Measurements from ENCODE around the gene CFAP300. TPM values are rescaled to one million over a fixed set of nuclear protein-coding genes. Genes with fewer than 3 reads are reported as not detected.

The CFAP300 gene
- total and polyA plus RNA-seq, 8 donors: 4.9 to 12.1 (median 8.1) TPM

DNA sequence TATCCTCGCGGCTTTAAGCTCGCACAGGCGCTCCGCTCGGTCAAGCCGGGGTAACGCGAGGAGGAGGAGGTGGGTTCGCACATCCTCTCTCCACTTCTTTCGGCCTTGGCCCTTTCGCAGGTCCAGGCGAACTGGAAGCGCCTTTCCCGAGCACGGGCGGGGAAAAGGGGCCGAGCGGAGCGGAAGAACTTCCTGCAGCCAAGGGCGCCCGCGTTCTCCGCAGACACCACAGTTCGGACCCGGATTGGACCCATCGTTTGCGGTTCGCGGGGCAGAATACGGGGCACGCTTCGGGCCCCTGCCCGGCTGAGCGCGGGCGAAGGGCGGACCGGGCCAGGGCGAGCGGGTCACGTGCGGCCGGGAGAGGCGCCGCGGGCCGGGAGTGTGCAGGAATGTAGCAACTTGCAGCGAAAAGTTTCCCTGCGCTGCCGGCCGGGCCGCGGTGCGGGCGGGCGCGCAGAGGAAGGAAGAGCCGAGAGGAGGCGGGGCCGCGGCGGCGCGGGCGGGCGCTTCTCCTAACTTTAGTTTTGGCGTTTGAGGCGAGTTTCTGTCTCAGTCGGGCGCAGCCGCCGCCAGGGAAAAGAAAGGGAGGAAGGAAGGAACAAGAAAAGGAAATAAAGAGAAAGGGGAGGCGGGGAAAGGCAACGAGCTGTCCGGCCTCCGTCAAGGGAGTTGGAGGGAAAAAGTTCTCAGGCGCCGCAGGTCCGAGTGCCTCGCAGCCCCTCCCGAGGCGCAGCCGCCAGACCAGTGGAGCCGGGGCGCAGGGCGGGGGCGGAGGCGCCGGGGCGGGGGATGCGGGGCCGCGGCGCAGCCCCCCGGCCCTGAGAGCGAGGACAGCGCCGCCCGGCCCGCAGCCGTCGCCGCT is 62.9 kb downstream of the CFAP300 start, which contains the start of gene YAP1:
TSS of gene YAP1 (plus strand) at position 552 of the 865 bp plus-strand sequence. CDS start 402 bp downstream, outside the sequence.
- intact Hi-C loops (cut with DNase I): no loop called here
- no peaks in the 10 kb centered on the region for H3K9me3 ChIP-seq
- peaks cover 0 to 68% of the 10 kb centered on the region in 2 donors for H3K27me3 ChIP-seq
- H3K27ac ChIP-seq: peak within 1 kb of the TSS; percentile 94 to 98
- DNase-seq: peak; percentile 85 to 94 (median 94)
- no peaks in the 10 kb centered on the region for H3K36me3 ChIP-seq
- H3K4me1 ChIP-seq: peaks cover 9 to 23% of the 10 kb centered on the region in 2 donors
- peak within 1 kb of the TSS; percentile 59 to 63 for H3K4me3 ChIP-seq
- TF ChIP-seq, protein P1, sequence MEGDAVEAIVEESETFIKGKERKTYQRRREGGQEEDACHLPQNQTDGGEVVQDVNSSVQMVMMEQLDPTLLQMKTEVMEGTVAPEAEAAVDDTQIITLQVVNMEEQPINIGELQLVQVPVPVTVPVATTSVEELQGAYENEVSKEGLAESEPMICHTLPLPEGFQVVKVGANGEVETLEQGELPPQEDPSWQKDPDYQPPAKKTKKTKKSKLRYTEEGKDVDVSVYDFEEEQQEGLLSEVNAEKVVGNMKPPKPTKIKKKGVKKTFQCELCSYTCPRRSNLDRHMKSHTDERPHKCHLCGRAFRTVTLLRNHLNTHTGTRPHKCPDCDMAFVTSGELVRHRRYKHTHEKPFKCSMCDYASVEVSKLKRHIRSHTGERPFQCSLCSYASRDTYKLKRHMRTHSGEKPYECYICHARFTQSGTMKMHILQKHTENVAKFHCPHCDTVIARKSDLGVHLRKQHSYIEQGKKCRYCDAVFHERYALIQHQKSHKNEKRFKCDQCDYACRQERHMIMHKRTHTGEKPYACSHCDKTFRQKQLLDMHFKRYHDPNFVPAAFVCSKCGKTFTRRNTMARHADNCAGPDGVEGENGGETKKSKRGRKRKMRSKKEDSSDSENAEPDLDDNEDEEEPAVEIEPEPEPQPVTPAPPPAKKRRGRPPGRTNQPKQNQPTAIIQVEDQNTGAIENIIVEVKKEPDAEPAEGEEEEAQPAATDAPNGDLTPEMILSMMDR (IDR thresholded peaks at IDR 0.05): no peak
- ATAC-seq: peak; percentile 82

DNA sequence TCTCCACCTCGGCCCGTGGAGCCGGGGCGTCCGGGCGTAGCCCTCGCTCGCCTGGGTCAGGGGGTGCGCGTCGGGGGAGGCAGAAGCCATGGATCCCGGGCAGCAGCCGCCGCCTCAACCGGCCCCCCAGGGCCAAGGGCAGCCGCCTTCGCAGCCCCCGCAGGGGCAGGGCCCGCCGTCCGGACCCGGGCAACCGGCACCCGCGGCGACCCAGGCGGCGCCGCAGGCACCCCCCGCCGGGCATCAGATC is 63.4 kb downstream of the CFAP300 start:
- intact Hi-C loops (cut with DNase I): no loop called here
- TF ChIP-seq, protein P1 (IDR thresholded peaks at IDR 0.05): no peak
- Histone ChIP-seq H3K4me1 (peaks cover 11 to 29% of the 10 kb centered on the region in 2 donors), H3K27me3 (peaks cover 0 to 68% of the 10 kb centered on the region in 2 donors), H3K4me3 (peak overlapping the region; percentile 59 to 63), H3K27ac (peak overlapping the region; percentile 94 to 98), H3K9me3 (no peaks in the 10 kb centered on the region), H3K36me3 (no peaks in the 10 kb centered on the region)
- DNase-seq: peak in 2 of 4 donors; percentile 18 to 78
- ATAC-seq: peak; percentile 3

- H3K4me3 ChIP-seq: peak overlapping the region; percentile 59 to 63
- no peaks in the 10 kb centered on the region for H3K9me3 ChIP-seq
- DNase-seq (peak; percentile 75 to 96 (median 89)), ATAC-seq (peak; percentile 67)
- peaks cover 0 to 69% of the 10 kb centered on the region in 2 donors for H3K27me3 ChIP-seq
- intact Hi-C loops (cut with DNase I): no loop called here
- peaks cover 15 to 30% of the 10 kb centered on the region in 2 donors for H3K4me1 ChIP-seq
- H3K36me3 ChIP-seq: no peaks in the 10 kb centered on the region
- peak overlapping the region; percentile 94 to 98 for H3K27ac ChIP-seq
- TF ChIP-seq, protein P1 (IDR thresholded peaks at IDR 0.05): no peak
Measured at GRCh38 chr11:102111011-102111786, 64.0 kb downstream of the CFAP300 start.

GRCh38 chr11:102111787-102112508 is 64.7 kb downstream of the CFAP300 start:
- ATAC-seq: peak; percentile 37

More at GRCh38 chr11:102111787-102112508, 64.7 kb downstream of the CFAP300 start:
- Histone ChIP-seq H3K27me3 (peaks cover 0 to 76% of the 10 kb centered on the region in 2 donors), H3K4me3 (peak overlapping the region; percentile 59 to 63), H3K4me1 (peaks cover 23 to 30% of the 10 kb centered on the region in 2 donors), H3K9me3 (no peaks in the 10 kb centered on the region), H3K36me3 (no peaks in the 10 kb centered on the region), H3K27ac (peak overlapping the region; percentile 94 to 98)
- peak in 1 of 4 donors; percentile 37 for DNase-seq
- intact Hi-C loops (cut with DNase I): no loop called here
- TF ChIP-seq, protein P1 (IDR thresholded peaks at IDR 0.05): no peak

All from left lung (tissue), 10 donors.